Stimulated activated CD4-positive, alpha-beta T cell treated with anti-CD3 and anti-CD28 coated beads, Interleukin-15, amount 100 ng/mL, for 1 hour (primary cell): ENCODE data around the gene ACTL8.

Experiments used
- DNase-seq, 2 donors: peaks; one replicate each; pipeline ENCODE4 v3.0.0-alpha.2; 2020; ENCODE audit warnings: low read depth in 1 of 2, low spot score in 1 of 2

Gene ACTL8

GRCh38 chr1:17799642-17800041 lies 44.5 kb downstream of the ACTL8 start:
- no peak for DNase-seq

DNA sequence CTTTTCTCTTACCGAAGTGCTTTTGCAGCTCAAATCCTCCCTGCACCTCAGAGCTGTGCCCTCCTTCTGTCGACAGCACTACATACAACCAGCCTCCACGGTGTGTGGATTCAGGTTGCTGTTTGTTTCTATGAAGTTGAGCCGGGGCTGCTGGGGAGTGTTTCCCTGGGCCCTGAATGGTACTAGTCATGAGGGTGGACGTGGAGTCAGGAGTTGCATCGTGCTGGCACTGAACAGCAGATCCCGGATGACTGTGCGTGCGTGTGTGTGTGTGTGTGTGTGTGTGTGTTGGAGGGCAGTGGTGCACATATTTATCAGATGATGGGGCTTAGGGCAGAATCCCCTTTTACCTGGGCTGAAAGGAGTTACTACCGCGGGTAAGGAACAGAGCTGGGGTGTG lies 47.0 kb downstream of the ACTL8 start:
- DNase-seq: no peak

GRCh38 chr1:17802945-17803344 lies 47.8 kb downstream of the ACTL8 start:
- no peak for DNase-seq

DNA sequence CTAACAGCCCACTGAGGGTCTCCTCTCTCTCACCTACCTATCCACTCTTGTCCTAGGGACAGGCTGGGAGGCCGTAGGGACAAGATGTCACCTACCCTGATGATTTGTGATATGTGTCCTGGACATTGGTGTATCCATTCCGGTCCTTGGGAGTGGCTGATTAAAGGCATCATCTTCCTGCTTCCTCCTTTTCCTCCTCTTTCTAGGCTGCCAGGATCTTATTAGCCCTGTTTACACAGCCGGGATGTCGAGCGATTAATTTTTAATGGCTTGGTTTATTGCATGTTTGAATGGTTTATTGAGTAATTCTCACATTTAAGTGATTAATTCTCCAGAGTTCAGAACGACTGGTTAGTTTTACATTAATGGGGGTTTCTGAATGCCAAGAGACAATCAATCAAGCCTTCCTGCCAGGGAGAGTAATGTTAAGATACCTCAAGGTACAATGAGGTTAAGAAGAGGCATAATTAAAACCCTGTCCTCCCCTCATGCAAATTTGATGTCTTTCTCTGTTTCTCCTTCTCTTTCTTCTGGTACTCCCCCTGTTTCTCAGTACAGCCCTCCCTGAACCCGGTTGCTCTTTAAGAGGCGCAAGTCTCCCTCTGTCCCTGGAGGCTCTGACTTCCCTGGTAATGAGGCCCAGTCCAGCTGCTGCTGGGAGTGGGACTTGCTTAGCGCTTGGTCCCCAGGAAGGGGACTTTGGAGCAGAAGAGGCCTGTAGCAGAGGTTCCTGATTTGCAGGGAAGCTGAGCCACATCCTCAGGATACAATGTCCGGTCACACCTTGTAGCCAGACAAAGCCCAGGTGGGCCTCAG lies 50.9 kb downstream of the ACTL8 start:
- DNase-seq: no peak

GRCh38 chr1:17808816-17809215 lies 53.7 kb downstream of the ACTL8 start:
- no peak for DNase-seq

DNA sequence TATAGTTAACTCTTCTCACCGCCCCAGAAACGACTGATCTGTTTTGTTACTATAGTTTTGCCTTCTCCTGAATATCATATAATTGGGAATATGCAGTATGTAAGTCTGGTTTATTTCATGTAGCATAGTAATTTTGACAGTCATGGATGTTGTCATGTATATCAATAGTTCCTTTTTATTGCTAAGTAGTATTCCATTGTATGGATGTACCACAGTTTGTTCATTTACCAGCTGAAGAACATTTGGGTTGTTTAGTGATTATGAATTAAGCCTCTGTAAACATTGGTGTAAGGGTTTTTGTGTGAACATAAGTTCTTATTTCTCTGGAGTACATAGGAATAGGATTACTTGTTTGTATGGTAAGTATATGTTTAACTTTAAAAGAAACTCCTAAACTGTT lies 55.5 kb downstream of the ACTL8 start:
- no peak for DNase-seq

DNA sequence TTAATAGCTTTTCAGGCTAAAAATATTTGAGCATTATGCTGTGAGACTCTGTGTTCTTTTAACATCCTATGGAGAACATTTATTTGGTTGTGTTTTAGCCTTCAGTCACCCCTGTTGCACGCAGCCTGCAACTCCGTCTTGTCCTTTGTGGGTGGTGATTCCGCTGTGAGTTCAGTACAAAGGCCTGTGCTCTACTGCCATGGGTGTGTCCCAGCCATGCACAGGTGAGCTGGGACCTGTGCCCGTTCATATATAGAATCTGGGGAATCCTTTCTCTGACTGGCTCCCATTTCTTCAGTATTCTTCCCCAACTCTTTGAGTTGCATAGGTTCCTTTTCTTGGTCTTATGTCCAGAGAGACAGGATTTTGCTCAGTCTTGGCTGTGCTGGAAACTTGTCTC lies 61.4 kb downstream of the ACTL8 start:
- no peak for DNase-seq

GRCh38 chr1:17819129-17819802 lies 64.1 kb downstream of the ACTL8 start:
- DNase-seq: no peak

- no peak for DNase-seq
Observed at GRCh38 chr1:17820198-17820597, 65.1 kb downstream of the ACTL8 start.

DNA sequence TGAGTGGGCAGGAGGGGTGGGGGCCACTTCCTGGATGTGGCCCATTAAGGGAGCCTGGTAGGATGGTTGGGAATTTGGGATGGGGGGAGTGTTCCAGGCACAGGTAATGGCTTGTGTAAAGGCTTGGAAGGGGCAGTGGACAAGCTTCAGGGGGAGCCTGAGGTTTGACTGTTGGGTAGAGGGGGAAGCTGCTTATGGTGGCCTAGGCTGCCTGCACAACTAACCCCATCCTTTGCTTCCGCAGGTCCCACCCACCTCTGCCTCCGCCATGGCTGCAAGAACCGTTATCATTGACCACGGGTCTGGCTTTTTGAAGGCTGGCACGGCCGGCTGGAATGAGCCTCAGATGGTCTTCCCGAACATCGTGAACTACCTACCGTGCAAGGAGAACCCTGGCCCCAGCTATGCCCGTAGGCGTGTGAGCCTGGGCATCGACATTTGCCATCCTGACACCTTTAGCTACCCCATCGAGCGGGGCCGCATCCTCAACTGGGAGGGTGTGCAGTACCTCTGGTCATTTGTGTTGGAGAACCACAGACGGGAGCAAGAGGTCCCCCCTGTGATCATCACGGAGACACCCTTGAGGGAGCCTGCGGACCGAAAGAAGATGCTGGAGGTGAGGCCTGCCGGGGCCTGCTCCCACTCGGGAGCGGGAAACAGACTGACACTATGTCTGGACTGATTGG lies 67.8 kb downstream of the ACTL8 start:
- DNase-seq: no peak

DNA sequence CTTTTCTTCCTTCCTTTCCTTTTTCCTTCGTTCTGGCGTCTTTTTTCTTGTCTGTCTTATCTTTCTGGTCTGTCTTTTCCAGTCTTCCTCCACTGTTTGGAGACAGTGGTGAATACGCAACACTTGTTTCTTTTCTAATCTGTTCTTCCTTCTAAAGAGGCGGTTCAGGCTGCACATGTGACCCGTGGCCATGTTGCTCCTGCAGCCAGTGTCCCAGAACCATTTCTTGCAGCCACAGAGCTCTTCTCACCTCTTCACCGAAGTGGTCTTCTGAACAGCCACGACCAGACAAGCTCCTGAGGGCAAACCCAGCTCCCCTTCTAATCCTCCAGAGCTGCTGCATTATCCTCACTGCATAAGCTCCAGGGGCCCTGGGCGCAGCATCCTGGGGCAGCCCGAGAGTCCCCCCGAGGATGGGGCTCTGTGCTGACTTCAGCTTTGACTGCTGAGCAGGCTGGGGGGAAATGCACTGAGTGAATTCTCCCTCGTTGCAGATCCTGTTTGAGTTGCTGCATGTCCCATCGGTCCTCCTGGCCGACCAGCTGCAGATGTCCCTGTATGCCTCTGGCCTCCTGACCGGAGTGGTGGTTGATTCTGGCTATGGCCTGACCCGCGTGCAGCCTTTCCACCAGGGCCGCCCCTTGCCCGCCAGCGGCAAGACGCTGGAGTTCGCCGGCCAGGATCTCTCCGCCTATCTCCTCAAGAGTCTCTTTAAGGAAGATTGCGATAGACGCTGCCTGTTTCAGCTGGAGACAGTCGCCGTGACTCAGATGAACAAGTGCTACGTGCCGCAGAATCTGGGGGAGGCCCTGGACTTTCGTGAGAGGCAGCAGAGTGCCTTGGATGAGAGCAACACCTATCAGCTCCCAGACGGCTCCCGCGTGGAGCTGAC lies 70.4 kb downstream of the ACTL8 start:
- DNase-seq: no peak

DNA sequence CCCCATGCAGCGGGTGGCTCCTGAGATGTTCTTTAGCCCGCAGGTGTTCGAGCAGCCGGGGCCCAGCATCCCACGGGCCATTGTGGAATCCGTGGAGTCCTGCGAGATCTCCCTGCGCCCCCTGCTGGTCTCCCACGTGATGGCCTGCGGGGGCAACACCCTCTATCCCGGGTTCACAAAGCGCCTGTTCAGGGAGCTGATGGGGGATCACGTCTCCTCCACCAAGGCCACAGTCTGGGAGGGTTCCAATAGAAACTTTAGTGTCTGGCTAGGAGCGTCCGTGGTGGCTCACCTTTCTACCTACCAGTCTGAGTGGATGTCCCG lies 71.0 kb downstream of the ACTL8 start:
- no peak for DNase-seq

- no peak for DNase-seq
Observed at GRCh38 chr1:17828991-17829390, 73.9 kb downstream of the ACTL8 start.

DNA sequence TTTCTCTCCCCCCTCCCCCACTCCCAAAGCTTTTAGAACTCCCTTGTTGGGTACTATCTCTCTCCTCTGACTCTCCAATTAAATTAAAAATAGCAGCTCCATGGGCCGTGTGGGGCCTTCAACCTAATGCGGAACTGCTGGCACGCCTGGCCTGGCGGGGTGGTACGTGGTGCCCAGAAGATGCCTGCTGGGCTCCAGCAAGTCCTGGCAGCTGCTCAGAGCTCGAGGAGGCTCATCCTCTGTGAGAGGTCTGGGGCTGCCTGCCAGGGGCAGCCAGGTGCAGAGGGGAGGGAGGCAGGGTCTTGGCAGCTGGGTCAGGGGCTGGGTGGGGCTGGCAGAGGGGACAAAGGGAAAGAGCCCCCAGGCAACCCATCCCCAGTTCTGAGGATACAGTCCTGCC lies 74.4 kb downstream of the ACTL8 start:
- no peak for DNase-seq

DNA sequence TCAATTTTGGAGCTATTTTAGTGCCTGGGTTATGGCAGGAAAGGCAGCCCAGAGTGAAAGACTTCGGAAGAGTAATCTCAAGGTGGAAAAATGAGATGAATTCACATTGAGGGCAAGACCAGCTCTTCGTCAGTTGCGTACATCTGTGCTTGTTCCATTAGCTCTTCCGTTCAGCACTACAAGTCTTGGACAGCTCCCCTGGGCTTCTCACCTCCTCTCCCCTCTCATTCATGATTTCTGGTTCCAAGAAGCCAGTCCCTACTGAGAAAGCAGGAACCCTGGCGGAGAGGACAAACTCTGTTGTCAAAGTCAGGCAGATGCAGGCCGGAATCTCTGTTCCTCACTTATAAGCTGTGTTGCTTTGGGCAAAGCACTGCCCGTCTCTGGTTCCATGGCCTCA lies 76.5 kb downstream of the ACTL8 start:
- DNase-seq: no peak

- DNase-seq: no peak
Observed at GRCh38 chr1:17833661-17834501, 78.7 kb downstream of the ACTL8 start.

DNA sequence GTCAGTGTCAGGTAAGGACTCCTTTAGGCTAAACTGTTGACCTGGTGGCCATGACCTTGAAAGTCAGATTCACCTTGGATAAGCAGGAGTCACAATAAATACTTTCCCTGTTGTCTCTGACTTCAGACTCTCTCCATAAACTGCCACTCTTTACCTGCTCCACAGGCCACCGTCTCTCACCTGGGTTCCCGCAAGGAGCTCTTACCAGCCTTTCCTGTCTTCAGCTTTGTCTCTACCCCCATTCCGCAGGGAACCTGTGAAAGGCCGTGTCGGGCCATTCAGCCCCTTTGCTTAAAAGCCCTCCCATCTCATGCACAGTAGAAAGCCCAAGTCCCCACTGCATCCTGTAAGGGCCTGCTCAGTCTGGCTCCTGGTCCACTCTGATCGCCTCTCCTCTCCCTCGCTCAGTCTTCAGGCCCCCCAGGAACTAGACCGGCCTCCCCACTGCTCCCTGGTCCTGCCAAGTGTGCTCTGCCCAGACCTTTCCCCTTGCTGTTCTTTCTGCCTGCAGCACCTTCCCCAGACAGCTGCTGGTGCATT lies 79.5 kb downstream of the ACTL8 start:
- no peak for DNase-seq

DNA sequence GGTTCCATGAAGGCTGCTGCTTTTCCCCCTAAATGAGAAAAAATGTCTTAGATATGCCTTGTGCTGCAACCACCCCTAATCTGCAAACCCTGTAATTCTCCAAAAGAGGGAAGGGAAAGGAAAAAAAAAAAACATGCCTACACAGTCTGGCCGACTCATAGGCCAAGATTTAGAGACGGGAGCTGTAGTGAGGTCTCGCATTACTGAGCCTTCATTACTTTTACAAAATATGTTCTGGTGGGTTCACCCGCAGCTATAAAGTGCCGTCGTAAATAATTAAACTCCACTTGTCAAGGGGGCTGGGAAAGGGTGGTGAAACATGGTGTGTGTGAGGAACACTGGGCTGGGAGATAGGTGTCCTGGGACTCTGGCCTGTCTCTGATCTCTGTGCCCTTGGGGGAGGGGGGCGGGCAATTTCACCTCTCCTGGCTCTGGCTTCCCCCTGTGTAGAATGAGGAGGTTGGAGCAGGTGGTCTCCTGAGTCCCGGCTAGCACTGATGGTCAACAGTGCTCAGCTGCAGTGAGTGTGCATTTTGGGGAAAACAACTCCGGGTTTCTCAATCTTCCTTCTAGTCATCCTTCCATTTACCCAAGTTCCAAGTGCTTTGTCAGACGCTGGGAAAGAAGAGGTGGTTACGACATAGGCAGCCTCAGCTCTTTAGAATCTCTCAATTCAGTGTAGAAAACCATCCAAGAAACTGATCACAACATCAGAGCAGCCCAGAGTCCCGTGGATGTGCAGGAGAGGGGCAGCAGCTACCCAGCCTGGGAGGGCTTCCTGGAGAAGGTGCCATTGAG lies 82.3 kb downstream of the ACTL8 start:
- DNase-seq: no peak

DNA sequence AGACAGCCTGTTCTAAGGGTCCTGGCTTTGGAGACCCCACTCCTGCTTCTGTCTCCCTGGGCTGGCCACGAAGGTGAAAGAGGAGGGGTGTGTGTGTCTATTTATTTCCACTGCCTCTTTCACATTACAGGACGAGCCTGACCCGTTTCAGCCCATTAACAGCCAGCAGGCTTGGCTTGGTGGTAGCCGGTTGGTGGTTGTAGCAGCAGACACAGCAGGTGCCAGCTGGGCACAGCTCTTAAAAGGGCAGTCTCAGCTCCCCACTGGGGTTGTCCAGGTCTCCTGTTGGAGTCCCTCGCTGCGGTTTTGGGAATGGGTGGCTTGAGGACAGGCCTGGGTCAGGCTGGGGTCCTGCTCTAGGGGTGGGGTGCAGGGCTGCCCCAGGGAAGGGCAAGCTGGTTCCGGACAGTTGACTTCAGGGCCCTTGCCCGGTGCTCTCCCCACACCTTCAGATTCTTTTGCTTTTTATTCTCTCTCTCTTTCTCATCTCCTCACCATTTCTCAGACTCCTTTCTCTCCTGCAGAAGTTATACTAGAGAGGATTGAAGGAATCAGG lies 84.6 kb downstream of the ACTL8 start:
- no peak for DNase-seq
